ENCODE results near the gene HEATR5A. TPM values are rescaled to one million over a fixed set of nuclear protein-coding genes. Genes with fewer than 3 reads are reported as not detected.

The HEATR5A gene
- total RNA-seq, 2 donors from 2014 or later: 31.7 to 36.4 TPM

DNA sequence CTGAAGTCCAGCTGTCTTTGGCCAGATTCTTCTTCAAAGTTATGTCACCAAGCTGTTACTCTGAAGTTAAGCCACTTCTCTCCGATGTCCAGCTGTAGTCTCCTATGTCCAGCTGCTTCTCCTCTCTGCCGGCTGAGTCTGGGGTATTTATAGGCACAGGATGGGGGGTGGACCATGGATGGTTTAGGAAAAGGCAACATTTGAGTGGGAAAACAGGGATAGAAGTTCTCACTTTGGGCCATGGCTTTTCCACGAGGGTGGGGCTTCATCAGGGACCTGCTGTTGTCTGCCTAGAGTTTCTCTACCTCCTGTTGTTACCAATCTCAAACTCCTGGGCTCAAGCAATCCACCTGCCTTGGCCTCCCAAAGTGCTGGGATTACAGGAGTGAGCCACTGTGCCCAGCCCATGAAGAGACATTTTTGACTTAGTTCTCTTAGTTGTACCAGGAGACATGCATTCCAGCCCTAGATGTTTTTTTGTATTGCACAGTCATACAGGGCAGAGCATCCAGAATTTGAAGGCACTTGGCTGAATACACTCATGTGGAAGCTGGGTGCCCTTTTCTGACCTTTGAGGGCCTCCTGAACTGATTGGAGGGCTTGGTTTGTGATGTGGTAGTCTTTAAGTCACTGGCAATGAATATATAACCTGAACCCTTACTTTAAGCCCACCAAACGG, 132.9 kb downstream of the HEATR5A start:
- WGBS, 2 experiments (ENCODE audit: insufficient coverage in 1 of 2, insufficient read length in 1 of 2): 76 to 92% methylated on average over 2 to 4 of the region's 4 CpGs
- peaks cover 9% of the 10 kb centered on the region for H3K27me3 Mint-ChIP-seq (ENCODE audit: insufficient read depth)
- no peak for DNase-seq
- Histone ChIP-seq H3K9ac (ENCODE audit: extremely low read depth, low read length, poor library complexity, severe bottlenecking) (no peak overlapping the region), H3K4me3 (ENCODE audit: low read length) (no peak overlapping the region), H3K4me1 (ENCODE audit: control insufficient read depth, insufficient read depth, low read length) (no peaks in the 10 kb centered on the region), H3K36me3 (ENCODE audit: control insufficient read depth, insufficient read depth, low read length) (no peaks in the 10 kb centered on the region), H3K27ac (ENCODE audit: low read depth, low read length) (no peak overlapping the region), H3K27me3 (ENCODE audit: control insufficient read depth, insufficient read depth, low read length, poor library complexity, severe bottlenecking) (no peaks in the 10 kb centered on the region), H3K9me3 (ENCODE audit: control insufficient read depth, low read length) (peaks cover 8% of the 10 kb centered on the region)
- peaks cover 8% of the 10 kb centered on the region for H3K36me3 Mint-ChIP-seq (ENCODE audit: low read depth)
- TF ChIP-seq, protein P1, sequence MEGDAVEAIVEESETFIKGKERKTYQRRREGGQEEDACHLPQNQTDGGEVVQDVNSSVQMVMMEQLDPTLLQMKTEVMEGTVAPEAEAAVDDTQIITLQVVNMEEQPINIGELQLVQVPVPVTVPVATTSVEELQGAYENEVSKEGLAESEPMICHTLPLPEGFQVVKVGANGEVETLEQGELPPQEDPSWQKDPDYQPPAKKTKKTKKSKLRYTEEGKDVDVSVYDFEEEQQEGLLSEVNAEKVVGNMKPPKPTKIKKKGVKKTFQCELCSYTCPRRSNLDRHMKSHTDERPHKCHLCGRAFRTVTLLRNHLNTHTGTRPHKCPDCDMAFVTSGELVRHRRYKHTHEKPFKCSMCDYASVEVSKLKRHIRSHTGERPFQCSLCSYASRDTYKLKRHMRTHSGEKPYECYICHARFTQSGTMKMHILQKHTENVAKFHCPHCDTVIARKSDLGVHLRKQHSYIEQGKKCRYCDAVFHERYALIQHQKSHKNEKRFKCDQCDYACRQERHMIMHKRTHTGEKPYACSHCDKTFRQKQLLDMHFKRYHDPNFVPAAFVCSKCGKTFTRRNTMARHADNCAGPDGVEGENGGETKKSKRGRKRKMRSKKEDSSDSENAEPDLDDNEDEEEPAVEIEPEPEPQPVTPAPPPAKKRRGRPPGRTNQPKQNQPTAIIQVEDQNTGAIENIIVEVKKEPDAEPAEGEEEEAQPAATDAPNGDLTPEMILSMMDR (conservative IDR thresholded peaks at IDR 0.05): no peak
- H3K4me1 Mint-ChIP-seq: no peaks in the 10 kb centered on the region
- H3K9me3 Mint-ChIP-seq: peaks cover 6% of the 10 kb centered on the region
- no peak overlapping the region for H3K27ac Mint-ChIP-seq
- no peak overlapping the region for H3K4me3 Mint-ChIP-seq

DNA sequence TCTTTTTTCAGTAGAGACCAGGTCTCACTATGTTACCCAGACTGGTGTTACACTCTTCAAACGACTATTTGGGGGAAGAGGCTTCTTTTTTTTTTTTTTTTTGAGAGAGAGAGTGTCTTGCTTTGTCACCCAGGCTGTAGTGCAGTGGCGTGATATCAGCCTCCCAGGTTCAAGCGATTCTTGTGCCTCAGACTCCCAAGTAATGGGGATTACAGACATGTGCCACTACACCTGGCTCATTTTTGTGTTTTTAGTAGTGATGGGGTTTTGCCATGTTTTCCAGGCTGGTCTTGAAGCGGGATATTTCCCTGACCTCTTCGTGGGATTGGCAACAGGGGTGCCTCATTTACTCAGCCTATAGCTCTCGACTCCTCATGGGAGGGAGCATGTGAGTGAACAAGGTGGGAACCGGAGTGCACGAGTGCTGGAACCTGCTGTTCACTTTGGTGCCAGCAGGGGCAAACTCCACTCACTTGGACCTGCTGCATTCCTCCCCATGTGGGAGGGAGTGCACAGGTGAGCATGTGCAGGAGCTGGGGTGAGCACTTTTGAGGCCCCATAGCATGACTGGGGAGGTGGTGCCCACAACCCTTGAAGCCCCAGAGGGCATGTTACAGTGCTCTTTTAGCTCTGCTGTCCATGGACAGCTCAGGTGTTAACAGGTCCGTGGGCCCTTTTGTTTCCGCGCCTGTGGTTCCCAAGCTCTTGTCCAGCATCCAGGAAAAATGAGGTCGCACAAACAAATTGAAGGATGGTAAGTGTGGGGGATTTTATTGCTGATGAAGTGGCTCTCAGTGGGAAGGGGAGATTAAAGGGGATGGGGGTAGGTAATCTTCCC, 133.7 kb downstream of the HEATR5A start:
- peaks cover 9% of the 10 kb centered on the region for H3K27me3 Mint-ChIP-seq (ENCODE audit: insufficient read depth)
- Histone ChIP-seq H3K4me1 (ENCODE audit: control insufficient read depth, insufficient read depth, low read length) (no peaks in the 10 kb centered on the region), H3K36me3 (ENCODE audit: control insufficient read depth, insufficient read depth, low read length) (no peaks in the 10 kb centered on the region), H3K27me3 (ENCODE audit: control insufficient read depth, insufficient read depth, low read length, poor library complexity, severe bottlenecking) (no peaks in the 10 kb centered on the region), H3K27ac (ENCODE audit: low read depth, low read length) (no peak overlapping the region), H3K4me3 (ENCODE audit: low read length) (no peak overlapping the region), H3K9me3 (ENCODE audit: control insufficient read depth, low read length) (peaks cover 12% of the 10 kb centered on the region), H3K9ac (ENCODE audit: extremely low read depth, low read length, poor library complexity, severe bottlenecking) (no peak overlapping the region)
- H3K27ac Mint-ChIP-seq: no peak overlapping the region
- peaks cover 9% of the 10 kb centered on the region for H3K9me3 Mint-ChIP-seq
- DNase-seq: peak; percentile 82
- H3K36me3 Mint-ChIP-seq (ENCODE audit: low read depth): peaks cover 5% of the 10 kb centered on the region
- H3K4me1 Mint-ChIP-seq: no peaks in the 10 kb centered on the region
- H3K4me3 Mint-ChIP-seq: no peak overlapping the region
- TF ChIP-seq, protein P1 (conservative IDR thresholded peaks at IDR 0.05): peak; percentile 75
- WGBS, 2 experiments (ENCODE audit: insufficient coverage in 1 of 2, insufficient read length in 1 of 2): 91 to 93% methylated on average over 5 to 12 of the region's 12 CpGs

DNA sequence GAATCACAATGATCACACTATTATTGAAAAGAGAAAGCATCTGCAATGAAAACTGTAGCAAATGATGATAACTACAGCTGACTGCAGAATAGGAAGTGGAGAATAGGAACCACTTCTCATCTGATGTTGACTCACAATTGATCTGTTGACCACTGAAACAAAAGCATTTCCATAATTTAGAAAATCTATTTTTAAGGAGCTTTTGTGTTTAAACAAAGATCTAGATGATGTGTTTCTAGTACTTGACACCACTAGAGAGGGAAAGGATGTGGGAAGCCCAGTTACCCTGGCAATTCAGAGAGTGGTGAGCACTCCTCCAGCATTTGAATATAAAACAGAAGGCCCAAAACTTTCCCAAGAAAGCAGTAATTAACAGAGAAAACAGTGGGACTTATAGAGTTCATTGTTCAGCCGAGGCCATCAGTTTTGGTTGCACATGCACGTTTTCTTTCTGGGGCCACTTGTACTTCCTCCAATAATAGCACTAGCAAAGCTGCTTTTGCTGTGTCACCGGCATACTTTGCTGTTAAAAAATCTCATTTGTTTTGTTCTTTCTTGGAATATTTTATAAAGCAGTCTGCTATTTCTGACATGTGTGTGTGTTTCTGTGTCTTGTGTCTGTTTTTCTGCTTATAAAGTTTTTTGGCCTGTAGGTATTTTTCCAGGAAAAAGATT, 136.6 kb downstream of the HEATR5A start:
- H3K27me3 Mint-ChIP-seq (ENCODE audit: insufficient read depth): peaks cover 9% of the 10 kb centered on the region
- 86 to 100% methylated on average over 1 to 3 of the region's 3 CpGs for WGBS, 2 experiments (ENCODE audit: insufficient coverage in 1 of 2, insufficient read length in 1 of 2)
- DNase-seq: no peak
- Histone ChIP-seq H3K36me3 (ENCODE audit: control insufficient read depth, insufficient read depth, low read length) (no peaks in the 10 kb centered on the region), H3K4me1 (ENCODE audit: control insufficient read depth, insufficient read depth, low read length) (no peaks in the 10 kb centered on the region), H3K9ac (ENCODE audit: extremely low read depth, low read length, poor library complexity, severe bottlenecking) (no peak overlapping the region), H3K27me3 (ENCODE audit: control insufficient read depth, insufficient read depth, low read length, poor library complexity, severe bottlenecking) (no peaks in the 10 kb centered on the region), H3K9me3 (ENCODE audit: control insufficient read depth, low read length) (peaks cover 39% of the 10 kb centered on the region), H3K4me3 (ENCODE audit: low read length) (no peak overlapping the region), H3K27ac (ENCODE audit: low read depth, low read length) (no peak overlapping the region)
- H3K9me3 Mint-ChIP-seq: peaks cover 36% of the 10 kb centered on the region
- TF ChIP-seq, protein P1 (conservative IDR thresholded peaks at IDR 0.05): no peak
- H3K36me3 Mint-ChIP-seq (ENCODE audit: low read depth): peaks cover 1% of the 10 kb centered on the region
- H3K27ac Mint-ChIP-seq: no peak overlapping the region
- H3K4me1 Mint-ChIP-seq: peaks cover 2% of the 10 kb centered on the region
- H3K4me3 Mint-ChIP-seq: no peak overlapping the region

Data from endodermal cell (in vitro differentiated cells).